GM12878 (cell line): Measurements from ENCODE around the gene DMRT1. TPM values are rescaled to one million over a fixed set of nuclear protein-coding genes. Genes with fewer than 3 reads are reported as not detected.

Experiments used
- ATAC-seq: fragments of 200-7000 bp; cut with Tn5 transposase; 3 replicates; pipeline ENCODE4 v1.9.1; 2020; ENCODE audit warnings: mild to moderate bottlenecking, moderate library complexity
- BruUV-seq: library from RNA; stranded (reverse); fragments of 400-500 nt; replicated peaks from 2 replicates; lab custom pipeline; 2021; lab: Mats Ljungman, UMichigan
- CTCF ChIA-PET: fragments of 300-600 bp; sonication (Branson Sonifier 250); formaldehyde crosslinking; extraction: SDS; loops from one replicate; lab custom pipeline; 2021; ENCODE audit warnings: inconsistent platforms; lab: Yijun Ruan, JAX
- POLR2A ChIA-PET: fragments of 350-600 bp; formaldehyde crosslinking; extraction: SDS; loops from one replicate; lab custom pipeline; 2021; ENCODE audit warnings: inconsistent platforms; lab: Charles Lee
- RAD21 ChIA-PET: fragments of 300-600 bp; sonication (Branson Sonifier 250); formaldehyde crosslinking; loops from one replicate; lab custom pipeline; 2023; ENCODE audit warnings: antibody characterized with exemption; ENCODE audit not compliant: unreplicated experiment; lab: Charles Lee
- SMC1A ChIA-PET: fragments of 300-600 bp; sonication (Branson Sonifier 250); formaldehyde crosslinking; loops from one replicate; lab custom pipeline; 2023; ENCODE audit not compliant: unreplicated experiment, uncharacterized antibody; lab: Charles Lee
- DNase-seq: peaks from one replicate; pipeline ENCODE4 v3.0.0-alpha.2; 2011; ENCODE audit warnings: low read depth, low spot score
- FAIRE-seq: peaks from 3 replicates; lab custom pipeline; 2011; peaks lifted over from hg19 to GRCh38; lab: Jason Lieb, UNC
- H2AFZ ChIP-seq: 2 replicates; pipeline ENCODE4 v1.6.0; 2011; ENCODE audit warnings: low read depth, low read length, control low read depth; ENCODE audit not compliant: control insufficient read depth
- H3K27ac ChIP-seq: 2 replicates; pipeline ENCODE4 v1.5.1; 2011; ENCODE audit warnings: control low read depth; ENCODE audit not compliant: control insufficient read depth, insufficient read depth
- H3K27me3 ChIP-seq, 2 experiments: replicated peaks in 1 of 2; 2 replicates each; pipeline versions ENCODE4 v1.6.0 to v1.6.1; 2011; ENCODE audit warnings: low read length in 1 of 2; ENCODE audit not compliant: control insufficient read depth in 2 of 2, insufficient read depth in 2 of 2
- H3K36me3 ChIP-seq, 2 experiments: 2 replicates each; pipeline ENCODE4 v1.5.1; 2011; ENCODE audit warnings: low read length in 1 of 2; ENCODE audit not compliant: control insufficient read depth in 2 of 2, insufficient read depth in 2 of 2
- H3K4me1 ChIP-seq: 2 replicates; pipeline ENCODE4 v1.6.1; 2011; ENCODE audit warnings: mild to moderate bottlenecking, low read length, moderate library complexity, mixed read lengths; ENCODE audit not compliant: control insufficient read depth, insufficient read depth
- H3K4me2 ChIP-seq: 2 replicates; pipeline ENCODE4 v1.6.0; 2011; ENCODE audit warnings: control low read depth; ENCODE audit not compliant: control insufficient read depth, insufficient read depth
- H3K4me3 ChIP-seq: fragments of 200-600 bp; sonication (generic); 2 replicates; pipeline ENCODE4 v1.5.1; 2016
- H3K79me2 ChIP-seq: 2 replicates; pipeline ENCODE4 v1.6.0; 2011; ENCODE audit warnings: low read length; ENCODE audit not compliant: control insufficient read depth, insufficient read depth
- H3K9ac ChIP-seq: 2 replicates; pipeline ENCODE4 v1.8.0; 2011; ENCODE audit warnings: low read length, control low read depth, mixed read lengths; ENCODE audit not compliant: control insufficient read depth, insufficient read depth
- H3K9me3 ChIP-seq: replicated peaks from 3 replicates; pipeline ENCODE4 v1.5.1; 2011; ENCODE audit warnings: mild to moderate bottlenecking, low read length; ENCODE audit not compliant: control insufficient read depth, insufficient read depth
- H4K20me1 ChIP-seq: 2 replicates; pipeline ENCODE4 v1.6.0; 2011; ENCODE audit not compliant: control insufficient read depth, insufficient read depth
- BRCA1 ChIP-seq: IDR thresholded peaks from 2 replicates; pipeline ENCODE4 v1.6.1; 2011; ENCODE audit warnings: low read depth, low read length, improper control_type of control experiment
- FOXK2 ChIP-seq: fragments of 450-650 bp; IDR thresholded peaks from 2 replicates; pipeline ENCODE4 v1.6.1; 2017; ENCODE audit warnings: mild to moderate bottlenecking, moderate library complexity
- HCFC1 ChIP-seq: fragments of 150-350 bp; IDR thresholded peaks from 2 replicates; pipeline ENCODE4 v1.6.1; 2014; ENCODE audit warnings: low read length
- HDAC2 ChIP-seq: fragments of 200-600 bp; sonication (generic); IDR thresholded peaks from 2 replicates; pipeline ENCODE4 v1.6.1; 2017
- HDAC6 ChIP-seq: fragments of 200-600 bp; sonication (generic); IDR thresholded peaks from one replicate; pipeline ENCODE4 v1.8.0; 2017; ENCODE audit warnings: antibody characterized with exemption; ENCODE audit not compliant: unreplicated experiment
- MEF2A ChIP-seq: IDR thresholded peaks from 2 replicates; pipeline ENCODE4 v1.6.1; 2011; ENCODE audit warnings: low read depth, mild to moderate bottlenecking, low read length, moderate library complexity; ENCODE audit not compliant: insufficient read depth
- MYB ChIP-seq: fragments of 150-350 bp; IDR thresholded peaks from 2 replicates; pipeline ENCODE4 v1.6.1; 2014; ENCODE audit warnings: mild to moderate bottlenecking, low read depth, low read length, borderline replicate concordance
- NBN ChIP-seq: fragments of 450-650 bp; IDR thresholded peaks from 2 replicates; pipeline ENCODE4 v1.6.1; 2016
- PAX5 ChIP-seq: IDR thresholded peaks from 2 replicates; pipeline ENCODE4 v1.6.1; 2011; ENCODE audit warnings: low read depth, low read length, borderline replicate concordance
- POU2F2 ChIP-seq: IDR thresholded peaks from 3 replicates; pipeline ENCODE4 v1.6.1; 2011; ENCODE audit warnings: low read depth, mild to moderate bottlenecking, low read length, borderline replicate concordance
- YBX1 ChIP-seq: fragments of 450-650 bp; IDR thresholded peaks from 2 replicates; pipeline ENCODE4 v1.6.1; 2016; ENCODE audit warnings: antibody characterized with exemption
- WGBS: methylation state at CpG from one replicate; pipeline ENCODE4 v1.1.6; 2016; ENCODE audit warnings: low lambda C conversion rate; ENCODE audit not compliant: insufficient replicate concordance, insufficient coverage; ENCODE audit errors: missing lambda C conversion rate; 5-methylcytosine and 5-hydroxymethylcytosine counted together
- in situ Hi-C: fragments of 300-500 bp; cut with MboI; formaldehyde crosslinking; loops from 9 replicates; pipeline ENCODE4 v1.14.3; 2018; ENCODE audit warnings: mixed read lengths
- intact Hi-C: fragments of 100-400 bp; cut with micrococcal nuclease; formaldehyde crosslinking; loops from one replicate; pipeline ENCODE4 v1.14.2; 2022; ENCODE audit not compliant: unreplicated experiment
- polyA plus RNA-seq, 11 experiments: library from polyadenylated mRNA; depleted of rRNA in 4 of 11; unstranded in 6 of 11; stranded (reverse) in 5 of 11; fragments of >200 nt; fragmentation: Nextera tagmentation in 4 of 11; fragmentation: Illumina TruSeq in 1 of 11; extraction: Ambion mirVana in 4 of 11; extraction: Trizol in 1 of 11; gene quantifications; 1 replicate in 1 of 11; 2 replicates in 10 of 11; pipeline versions ENCODE4 v1.2.1 to v1.2.3, GENCODE V29; 2011 to 2016; ENCODE audit warnings: inconsistent platforms in 2 of 11, missing spikeins in 2 of 11, low read depth in 1 of 11
- total RNA-seq, 4 experiments: library from RNA; depleted of rRNA in 3 of 4; stranded (reverse); fragments of >200 nt in 3 of 4; fragmentation: Illumina TruSeq in 1 of 4; extraction: Trizol in 1 of 4; gene quantifications; 2 replicates each; pipeline versions ENCODE4 v1.2.1 to v1.2.3, GENCODE V29; 2013 to 2021
- TF ChIP-seq, protein P1 (sequence below): fragments of 450-650 bp; formaldehyde crosslinking; IDR thresholded peaks from 2 replicates; pipeline ENCODE4 v1.5.0; 2022; ENCODE audit warnings: mild to moderate bottlenecking, missing genetic modification characterization
- TF ChIP-seq, protein P2 (sequence below): fragments of 450-650 bp; formaldehyde crosslinking; IDR thresholded peaks from 2 replicates; pipeline ENCODE4 v1.4.0; 2020; ENCODE audit warnings: mild to moderate bottlenecking, moderate library complexity

The DMRT1 gene
- total and polyA plus RNA-seq, 10 of the 15 experiments (the other 5 are each of a cell fraction or from before 2014, with no cell fraction given), result 0.06 to 1.9 (median 0.24) TPM

DNA sequence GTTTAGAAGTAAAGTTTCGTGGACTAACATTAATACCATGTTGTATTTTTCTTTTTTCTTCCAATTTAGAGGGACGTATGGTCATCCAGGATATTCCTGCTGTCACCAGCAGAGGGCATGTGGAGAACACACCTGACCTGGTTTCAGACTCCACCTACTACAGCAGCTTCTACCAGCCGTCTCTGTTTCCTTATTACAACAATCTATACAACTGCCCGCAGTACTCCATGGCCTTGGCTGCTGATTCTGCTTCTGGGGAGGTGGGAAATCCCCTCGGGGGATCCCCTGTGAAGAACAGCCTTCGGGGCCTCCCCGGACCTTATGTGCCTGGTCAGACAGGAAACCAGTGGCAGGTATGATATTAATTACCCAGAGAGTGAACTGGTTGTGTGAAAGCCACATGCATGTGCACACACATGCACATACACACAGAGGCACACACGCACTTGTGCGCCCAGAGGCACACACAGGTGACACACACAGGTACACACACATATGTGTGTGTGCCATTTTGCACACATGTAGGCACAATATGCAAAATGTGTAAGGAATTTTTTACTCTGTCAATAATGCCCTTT lies 52.4 kb downstream of the DMRT1 start:
- H3K27ac ChIP-seq, result no peak overlapping the region
- peak overlapping the region; percentile 28; the same call in 1 of the 2 replicates for H3K4me2 ChIP-seq
- FAIRE-seq (peak; percentile 98), DNase-seq (peak; percentile 91), ATAC-seq (peak; percentile 99)
- no peak overlapping the region for H3K4me3 ChIP-seq
- ChIA-PET SMC1A (interaction anchor here (0.7 to 8.4 kb wide), 14 partner anchors 9 to 507 kb away, joined by 3 to 92 read pairs (median 6); no protein-coding TSS in a partner anchor), CTCF (interaction anchor here (0.7 to 12.8 kb wide), 20 partner anchors 8 to 281 kb away, joined by 3 to 153 read pairs (median 4); no protein-coding TSS in a partner anchor), POLR2A (interaction anchor here (0.7 to 2.1 kb wide), 4 partner anchors 16 to 217 kb away, joined by 3 to 4 read pairs (median 3); no protein-coding TSS in a partner anchor), RAD21 (interaction anchor here (0.7 to 5.0 kb wide), 16 partner anchors 9 to 119 kb away, joined by 3 to 43 read pairs (median 4); no protein-coding TSS in a partner anchor)
- no peaks in the 10 kb centered on the region for H4K20me1 ChIP-seq
- intact Hi-C loops, result loop anchor here (1.0 to 10.0 kb wide), 7 partner anchors 35 to 981 kb away; no protein-coding TSS in a partner anchor
- WGBS, result 3% methylated on average over 9 of the region's 9 CpGs
- peaks cover 11% of the 10 kb centered on the region for H3K4me1 ChIP-seq
- H3K9ac ChIP-seq, result no peak overlapping the region
- H3K27me3 ChIP-seq, result no peaks in the 10 kb centered on the region
- no TSS peak for BruUV-seq
- H3K79me2 ChIP-seq, result no peaks in the 10 kb centered on the region
- H3K36me3 ChIP-seq, result no peaks in the 10 kb centered on the region
- in situ Hi-C loops, result loop anchor here (5.0 kb wide), 2 partner anchors 108 to 282 kb away; no protein-coding TSS in a partner anchor
- H2AFZ ChIP-seq, result peak overlapping the region; percentile 51
- H3K9me3 ChIP-seq, result no peaks in the 10 kb centered on the region
- TF ChIP-seq MEF2A, result no peak
- no peak for TF ChIP-seq YBX1
- peak; percentile 65; the same call in 1 of the 2 replicates for TF ChIP-seq PAX5
- TF ChIP-seq BRCA1, result no peak
- TF ChIP-seq FOXK2, result no peak
- TF ChIP-seq, protein P1, sequence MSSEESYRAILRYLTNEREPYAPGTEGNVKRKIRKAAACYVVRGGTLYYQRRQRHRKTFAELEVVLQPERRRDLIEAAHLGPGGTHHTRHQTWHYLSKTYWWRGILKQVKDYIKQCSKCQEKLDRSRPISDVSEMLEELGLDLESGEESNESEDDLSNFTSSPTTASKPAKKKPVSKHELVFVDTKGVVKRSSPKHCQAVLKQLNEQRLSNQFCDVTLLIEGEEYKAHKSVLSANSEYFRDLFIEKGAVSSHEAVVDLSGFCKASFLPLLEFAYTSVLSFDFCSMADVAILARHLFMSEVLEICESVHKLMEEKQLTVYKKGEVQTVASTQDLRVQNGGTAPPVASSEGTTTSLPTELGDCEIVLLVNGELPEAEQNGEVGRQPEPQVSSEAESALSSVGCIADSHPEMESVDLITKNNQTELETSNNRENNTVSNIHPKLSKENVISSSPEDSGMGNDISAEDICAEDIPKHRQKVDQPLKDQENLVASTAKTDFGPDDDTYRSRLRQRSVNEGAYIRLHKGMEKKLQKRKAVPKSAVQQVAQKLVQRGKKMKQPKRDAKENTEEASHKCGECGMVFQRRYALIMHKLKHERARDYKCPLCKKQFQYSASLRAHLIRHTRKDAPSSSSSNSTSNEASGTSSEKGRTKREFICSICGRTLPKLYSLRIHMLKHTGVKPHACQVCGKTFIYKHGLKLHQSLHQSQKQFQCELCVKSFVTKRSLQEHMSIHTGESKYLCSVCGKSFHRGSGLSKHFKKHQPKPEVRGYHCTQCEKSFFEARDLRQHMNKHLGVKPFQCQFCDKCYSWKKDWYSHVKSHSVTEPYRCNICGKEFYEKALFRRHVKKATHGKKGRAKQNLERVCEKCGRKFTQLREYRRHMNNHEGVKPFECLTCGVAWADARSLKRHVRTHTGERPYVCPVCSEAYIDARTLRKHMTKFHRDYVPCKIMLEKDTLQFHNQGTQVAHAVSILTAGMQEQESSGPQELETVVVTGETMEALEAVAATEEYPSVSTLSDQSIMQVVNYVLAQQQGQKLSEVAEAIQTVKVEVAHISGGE, result no peak
- TF ChIP-seq HCFC1, result no peak
- TF ChIP-seq HDAC2, result no peak
- peak; percentile 86 for TF ChIP-seq NBN
- no peak for TF ChIP-seq HDAC6
- TF ChIP-seq, protein P2, sequence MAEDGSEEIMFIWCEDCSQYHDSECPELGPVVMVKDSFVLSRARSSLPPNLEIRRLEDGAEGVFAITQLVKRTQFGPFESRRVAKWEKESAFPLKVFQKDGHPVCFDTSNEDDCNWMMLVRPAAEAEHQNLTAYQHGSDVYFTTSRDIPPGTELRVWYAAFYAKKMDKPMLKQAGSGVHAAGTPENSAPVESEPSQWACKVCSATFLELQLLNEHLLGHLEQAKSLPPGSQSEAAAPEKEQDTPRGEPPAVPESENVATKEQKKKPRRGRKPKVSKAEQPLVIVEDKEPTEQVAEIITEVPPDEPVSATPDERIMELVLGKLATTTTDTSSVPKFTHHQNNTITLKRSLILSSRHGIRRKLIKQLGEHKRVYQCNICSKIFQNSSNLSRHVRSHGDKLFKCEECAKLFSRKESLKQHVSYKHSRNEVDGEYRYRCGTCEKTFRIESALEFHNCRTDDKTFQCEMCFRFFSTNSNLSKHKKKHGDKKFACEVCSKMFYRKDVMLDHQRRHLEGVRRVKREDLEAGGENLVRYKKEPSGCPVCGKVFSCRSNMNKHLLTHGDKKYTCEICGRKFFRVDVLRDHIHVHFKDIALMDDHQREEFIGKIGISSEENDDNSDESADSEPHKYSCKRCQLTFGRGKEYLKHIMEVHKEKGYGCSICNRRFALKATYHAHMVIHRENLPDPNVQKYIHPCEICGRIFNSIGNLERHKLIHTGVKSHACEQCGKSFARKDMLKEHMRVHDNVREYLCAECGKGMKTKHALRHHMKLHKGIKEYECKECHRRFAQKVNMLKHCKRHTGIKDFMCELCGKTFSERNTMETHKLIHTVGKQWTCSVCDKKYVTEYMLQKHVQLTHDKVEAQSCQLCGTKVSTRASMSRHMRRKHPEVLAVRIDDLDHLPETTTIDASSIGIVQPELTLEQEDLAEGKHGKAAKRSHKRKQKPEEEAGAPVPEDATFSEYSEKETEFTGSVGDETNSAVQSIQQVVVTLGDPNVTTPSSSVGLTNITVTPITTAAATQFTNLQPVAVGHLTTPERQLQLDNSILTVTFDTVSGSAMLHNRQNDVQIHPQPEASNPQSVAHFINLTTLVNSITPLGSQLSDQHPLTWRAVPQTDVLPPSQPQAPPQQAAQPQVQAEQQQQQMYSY, result no peak
- 0 out of 2 replicates have a peak, but pooled peaks have one; percentile 32 for TF ChIP-seq MYB
- peak; percentile 84; the same call in 1 of the 3 replicates for TF ChIP-seq POU2F2
